Activated CD8-positive, alpha-beta memory T cell treated with anti-CD3 and anti-CD28 coated beads, Interleukin-2, amount 50 U/mL, for 1 hour (primary cell): Measurements from ENCODE around the gene IMMT.

Source experiments
- DNase-seq: peaks from one replicate; pipeline ENCODE4 v3.0.0-alpha.2; 2020; ENCODE audit errors: extremely low read depth

IMMT gene

DNA sequence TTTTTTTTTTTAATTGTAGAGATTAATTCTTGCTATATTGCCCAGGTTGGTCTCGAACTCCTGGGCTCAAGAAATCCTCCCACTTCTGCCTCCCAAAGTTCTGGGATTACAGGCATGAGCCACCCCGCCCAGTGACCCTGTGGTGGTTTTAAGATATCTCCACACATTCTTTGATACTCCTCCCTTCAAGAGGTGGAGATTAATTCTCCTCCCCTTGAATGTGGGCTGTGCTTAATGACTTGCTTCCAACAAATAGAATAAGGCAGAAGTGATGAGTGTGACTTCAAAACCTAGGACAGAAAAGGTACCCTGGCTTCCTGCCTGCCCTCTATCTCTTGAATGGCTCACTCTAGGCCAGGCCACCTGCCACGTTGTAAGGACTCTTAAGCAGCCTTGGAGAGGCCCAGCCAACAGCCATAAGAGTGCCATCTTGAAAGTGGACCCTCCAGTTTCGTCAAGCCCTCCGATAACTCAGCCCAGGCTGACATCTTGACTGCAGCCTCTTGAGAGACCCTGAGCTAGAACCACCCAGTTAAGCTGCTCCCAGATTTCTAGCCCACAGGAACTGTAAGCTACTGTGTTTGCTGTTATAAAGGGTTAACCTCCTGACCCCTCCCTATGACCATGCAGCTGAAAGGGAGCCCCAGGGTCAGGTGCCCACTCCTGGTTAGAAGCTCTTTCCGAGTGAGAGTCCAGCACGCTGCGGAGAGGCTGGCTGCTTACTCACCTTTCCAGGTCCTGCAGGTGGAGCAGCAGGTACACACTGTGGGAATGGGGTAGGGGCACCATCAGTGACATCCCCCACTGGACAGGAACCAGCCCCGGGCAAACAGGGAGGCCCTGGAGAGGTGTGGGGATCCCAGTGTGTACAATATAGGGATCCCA lies 31.6 kb upstream of the IMMT start:
- no peak for DNase-seq

DNA sequence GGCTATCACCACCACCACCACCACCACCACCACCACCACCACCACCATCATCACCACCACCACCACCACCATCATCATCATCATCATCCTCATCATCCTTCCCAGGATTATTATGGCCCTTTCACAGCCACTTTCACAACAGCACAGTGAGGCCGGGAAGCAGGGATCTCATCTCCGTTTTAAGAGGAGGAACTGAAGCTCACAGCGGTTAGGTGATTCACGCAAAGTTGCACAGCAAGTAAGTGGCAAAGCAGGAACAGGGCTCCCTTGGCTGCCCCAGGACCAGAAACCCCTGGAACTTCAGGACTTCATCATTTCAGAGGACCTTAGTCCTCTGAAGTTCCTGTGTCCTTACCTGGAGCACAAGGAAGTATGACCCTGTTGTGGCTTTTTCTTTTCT lies 30.8 kb upstream of the IMMT start:
- DNase-seq, result no peak

DNA sequence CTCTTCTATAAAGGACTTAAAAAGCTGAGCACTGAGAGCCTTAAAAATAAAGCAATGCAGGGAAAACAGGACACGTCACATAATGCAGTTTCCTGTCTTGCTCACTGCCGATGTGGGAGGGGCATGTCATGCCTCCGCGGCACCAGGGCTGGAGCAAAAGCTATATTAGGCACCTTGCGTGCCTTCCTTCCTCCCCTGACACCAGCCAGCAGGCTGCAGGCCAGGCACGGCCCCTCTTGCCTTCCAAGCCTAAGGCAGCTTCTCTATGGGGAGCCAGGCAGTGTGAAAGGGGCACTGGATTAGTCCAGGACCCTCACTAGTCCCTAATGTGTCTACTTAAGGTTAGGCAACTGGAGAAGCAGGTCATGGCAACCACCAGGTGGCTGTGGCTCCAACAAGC lies 30.3 kb upstream of the IMMT start:
- no peak for DNase-seq

DNA sequence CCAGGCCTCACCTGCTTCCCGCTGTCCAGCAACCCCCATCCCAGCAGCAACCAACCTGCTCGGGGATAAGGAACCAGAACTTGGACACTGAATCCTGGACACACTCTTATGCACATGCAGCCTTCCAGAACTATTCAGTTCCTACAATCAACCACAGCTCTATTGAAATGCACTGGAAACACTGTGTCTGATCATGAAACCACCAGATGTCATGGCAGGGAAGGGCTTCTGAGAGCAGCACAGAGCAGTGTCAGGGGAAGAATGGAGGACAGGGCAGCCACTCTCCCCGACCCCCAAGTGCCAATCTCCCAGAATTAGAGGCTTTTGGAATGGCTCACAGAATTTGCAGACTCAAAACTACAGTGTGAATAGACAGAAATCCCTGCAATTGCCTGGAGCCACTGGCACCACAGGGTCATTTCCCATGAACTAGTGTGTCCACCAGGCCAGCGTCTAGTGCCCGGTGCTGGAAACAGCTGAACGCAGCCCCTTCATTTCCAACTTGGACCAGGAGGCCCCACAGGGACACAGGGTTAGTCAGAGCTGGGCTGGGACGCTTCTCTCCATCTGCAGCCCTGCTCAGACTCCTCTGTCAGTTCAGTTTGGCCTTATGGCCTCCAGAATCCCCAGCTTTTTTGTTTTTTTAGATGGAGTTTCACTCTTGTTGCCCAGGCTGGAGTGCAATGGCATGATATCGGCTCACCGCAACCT lies 29.5 kb upstream of the IMMT start:
- no peak for DNase-seq

DNA sequence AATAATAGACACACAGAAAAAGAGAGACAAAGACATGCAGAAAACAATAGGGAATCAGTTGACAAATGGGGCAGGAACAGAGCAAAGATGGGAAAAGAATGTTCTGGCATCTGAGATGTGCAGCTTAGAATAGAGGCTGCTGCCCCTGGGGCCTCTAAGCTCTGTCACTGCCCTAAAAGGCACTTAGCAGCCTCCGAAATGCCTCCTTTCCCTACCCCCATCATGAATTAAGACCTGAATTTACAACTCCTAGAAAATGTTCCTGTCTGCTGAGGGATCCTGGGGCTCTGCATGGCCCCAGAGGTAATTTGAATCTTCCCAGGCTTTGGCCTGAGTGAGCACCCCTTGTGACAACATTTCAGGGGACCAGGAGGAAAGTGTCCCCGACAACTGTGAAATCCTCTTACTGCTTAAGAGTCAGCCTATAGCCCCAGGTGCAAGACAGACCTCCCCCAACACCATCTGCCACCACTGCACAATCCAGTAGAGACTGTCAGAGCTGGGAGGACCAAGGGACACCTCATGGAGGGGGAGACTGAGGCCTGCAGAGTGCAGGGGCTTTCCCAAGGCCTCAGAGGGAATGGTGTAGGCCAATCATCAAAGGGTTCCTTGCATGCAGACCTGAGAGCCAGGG lies 28.8 kb upstream of the IMMT start:
- DNase-seq, result no peak

DNA sequence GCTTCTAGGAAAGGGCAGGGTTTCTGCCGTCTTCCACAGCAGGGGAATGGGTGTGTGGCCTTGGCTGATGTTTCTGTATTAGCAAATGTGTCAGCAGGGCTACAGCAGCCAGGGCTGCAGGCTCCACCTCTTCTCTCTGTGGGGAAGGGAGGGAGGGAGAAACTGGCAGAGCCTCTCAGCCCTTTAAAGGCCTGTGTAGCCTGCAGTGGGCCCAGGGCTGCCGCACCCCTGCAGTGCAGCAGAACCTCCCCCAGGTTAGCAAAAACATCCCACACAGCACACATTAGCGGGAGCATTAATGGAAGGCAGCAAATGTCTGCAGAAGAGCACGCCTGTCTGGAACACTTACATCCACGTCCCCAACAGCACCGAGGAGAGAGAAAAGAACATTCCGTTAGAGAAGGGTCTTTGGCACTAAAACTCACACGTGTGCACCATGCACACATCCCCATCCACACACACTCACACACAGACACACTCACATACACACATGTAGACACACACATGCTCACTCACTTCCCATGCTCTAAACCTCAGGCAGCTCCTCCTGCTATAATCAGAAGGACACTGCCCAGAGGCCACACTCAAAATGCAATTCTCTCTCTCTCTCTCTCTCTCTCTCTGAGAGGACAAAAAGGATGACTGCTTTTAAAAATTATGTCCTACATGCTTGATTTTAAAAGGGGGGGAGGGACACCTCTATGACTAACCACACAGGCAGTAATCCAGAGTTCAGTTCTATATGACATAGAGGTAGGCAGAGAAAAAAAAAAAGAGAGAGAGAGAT lies 28.1 kb upstream of the IMMT start:
- no peak for DNase-seq

DNA sequence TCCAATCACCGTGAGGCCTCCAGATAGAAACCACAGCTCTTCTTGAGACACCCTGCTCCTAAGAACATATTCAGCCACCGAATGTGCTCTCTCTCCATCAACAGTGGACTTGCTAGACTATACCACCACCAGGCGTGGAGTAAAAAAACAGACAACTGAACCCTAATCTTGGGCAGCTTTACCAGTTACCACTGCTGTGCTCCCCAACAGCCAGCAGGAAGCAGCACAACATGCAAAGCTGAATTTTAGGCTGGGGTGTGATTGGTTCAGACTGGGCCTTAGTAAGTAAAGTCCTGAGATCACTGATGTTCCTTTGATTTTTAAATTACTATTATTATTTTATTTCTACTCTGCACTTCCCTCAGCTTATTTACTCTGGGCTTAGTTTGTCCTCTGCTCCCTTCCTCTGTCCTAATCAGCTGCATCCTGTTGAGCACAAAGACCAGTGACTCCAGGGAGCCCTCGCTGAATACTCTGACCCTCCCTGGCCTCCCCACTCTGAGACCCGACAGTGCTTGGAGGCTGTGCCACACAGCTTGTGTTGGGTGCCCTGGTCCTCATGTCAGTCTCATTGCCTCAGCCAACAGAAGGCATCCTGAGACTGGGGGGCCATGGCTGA lies 25.9 kb upstream of the IMMT start:
- no peak for DNase-seq

DNA sequence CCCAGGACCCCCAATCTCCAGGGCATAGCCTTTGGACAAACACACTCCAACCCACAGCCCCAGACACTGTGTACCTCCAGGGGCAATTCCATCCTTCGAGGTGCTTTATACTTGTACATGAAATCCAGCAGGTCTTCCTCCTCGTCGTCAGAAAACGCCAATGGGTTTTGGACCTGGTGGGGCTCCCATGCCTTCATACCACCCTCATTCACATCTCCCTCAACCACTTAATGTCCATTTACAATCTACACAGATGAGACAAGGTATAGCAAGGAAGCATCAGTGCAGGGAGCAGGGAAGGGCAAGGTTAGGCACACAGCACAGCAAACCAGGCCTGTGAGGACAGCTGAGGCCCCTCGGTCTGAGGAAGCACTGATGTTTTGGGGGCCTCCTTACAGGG lies 24.6 kb upstream of the IMMT start:
- DNase-seq, result no peak

DNA sequence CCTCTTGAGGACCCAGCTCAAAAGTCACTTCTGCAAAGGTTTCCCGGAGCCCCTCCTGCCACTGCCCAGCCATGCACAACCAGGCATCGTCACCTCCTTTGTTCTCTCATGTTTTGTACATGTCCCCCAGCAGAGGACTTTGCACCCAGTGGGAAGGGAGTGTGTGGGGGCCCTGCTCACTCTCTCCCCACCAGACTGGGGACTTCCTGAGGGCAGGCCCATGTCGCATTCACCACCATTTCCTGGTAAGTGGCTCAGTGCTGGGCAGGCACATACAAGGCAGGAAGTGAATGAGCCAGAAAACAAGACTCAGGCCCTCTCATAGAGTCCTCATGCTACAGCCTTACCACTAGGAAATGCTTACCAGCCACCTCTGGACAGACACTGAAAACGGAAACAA lies 22.9 kb upstream of the IMMT start:
- no peak for DNase-seq

DNA sequence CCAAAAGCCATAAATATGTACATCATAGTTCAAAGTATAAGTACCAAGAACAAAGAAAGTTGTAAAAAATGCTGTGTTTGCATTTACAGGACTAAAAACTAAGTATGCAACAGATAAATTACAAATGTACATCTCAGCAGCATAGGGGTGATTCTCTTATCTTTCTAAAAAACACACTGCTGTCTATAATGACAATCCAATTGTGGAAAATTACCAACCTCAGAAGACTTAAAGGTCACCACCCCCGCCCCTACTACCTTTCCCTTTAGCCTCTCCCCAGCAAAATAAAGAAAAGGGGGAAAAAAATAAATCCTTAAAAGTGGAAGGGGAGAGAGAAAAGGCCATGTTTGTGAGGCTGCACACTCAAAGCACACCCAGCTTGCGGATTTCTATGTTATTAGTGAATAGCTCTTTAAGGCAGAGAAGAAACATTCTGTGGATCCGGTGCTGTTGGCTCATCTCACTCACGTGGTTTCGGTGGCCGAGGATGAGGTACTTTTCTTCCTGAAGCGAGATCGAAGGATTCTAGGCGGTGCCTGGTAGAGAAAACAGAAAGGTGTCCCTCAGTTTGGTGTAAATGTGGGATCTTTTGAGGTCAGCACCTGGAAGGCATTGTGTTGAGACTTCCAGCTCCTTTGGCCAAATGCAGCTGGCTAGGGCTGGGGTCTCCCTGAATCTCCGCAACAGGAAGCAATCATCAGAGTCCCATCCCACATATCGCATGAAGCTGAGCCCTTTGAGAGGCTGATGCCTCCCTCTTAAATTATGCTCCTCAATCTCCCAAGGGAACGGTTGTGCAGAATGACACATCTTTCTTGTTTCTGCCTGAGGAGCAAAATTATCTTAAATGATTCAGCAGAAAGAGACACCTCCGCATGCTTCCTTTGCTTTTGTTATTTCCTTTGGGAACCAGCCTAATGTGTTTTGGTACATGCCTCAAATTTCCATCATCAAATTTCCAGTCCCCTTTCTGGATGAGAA lies 21.6 kb upstream of the IMMT start:
- no peak for DNase-seq

DNA sequence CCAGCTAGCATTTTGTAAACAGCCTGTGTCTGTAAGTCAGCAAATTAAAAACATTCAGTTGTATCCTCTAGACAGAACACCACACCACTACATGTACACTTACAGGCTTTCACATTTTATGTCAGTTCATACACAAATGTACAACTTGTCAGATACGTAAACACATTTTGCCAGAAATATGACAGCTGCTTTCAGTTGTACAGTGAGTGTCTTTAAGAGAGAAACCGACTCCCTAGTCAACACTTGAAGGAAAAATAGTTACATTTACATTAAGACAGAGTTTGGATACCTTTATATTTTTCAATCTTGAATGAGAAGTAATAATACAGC lies 19.2 kb upstream of the IMMT start:
- DNase-seq, result no peak

DNA sequence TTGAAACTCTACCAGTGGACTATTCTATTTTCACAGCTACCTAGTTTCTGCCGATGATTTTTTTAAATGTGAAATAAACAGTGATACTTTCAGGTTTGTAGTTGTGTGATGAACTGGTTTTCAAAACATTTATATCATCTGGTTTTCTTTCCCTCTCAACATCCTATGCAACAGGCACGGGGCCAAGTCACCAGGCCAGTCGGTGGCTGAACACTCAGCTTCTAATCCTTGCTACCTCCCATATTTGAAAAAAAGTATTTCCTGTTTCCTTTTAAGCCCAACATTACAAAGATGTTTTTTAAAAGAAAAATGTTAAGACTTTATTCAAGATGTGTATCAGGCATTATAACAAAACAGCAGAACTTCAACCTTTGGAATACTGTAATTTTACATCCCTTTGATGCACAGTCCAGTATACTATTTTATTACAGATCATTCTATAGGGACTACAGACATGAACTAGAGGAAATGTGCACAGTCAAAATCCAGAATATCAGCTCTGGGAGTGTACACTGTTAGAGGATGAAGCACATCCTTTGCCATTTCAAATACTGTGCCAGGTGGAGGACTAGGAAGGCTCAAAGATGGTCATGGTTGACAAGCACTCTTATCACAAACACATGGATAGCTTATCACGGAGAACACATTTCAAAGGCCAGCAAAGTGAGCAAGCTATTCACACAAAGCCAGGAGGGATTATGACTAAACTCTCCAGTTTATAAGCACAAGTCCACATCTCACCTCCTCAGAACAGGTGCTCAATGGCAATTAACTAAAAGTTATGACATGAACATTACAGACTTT lies 18.6 kb upstream of the IMMT start:
- no peak for DNase-seq

DNA sequence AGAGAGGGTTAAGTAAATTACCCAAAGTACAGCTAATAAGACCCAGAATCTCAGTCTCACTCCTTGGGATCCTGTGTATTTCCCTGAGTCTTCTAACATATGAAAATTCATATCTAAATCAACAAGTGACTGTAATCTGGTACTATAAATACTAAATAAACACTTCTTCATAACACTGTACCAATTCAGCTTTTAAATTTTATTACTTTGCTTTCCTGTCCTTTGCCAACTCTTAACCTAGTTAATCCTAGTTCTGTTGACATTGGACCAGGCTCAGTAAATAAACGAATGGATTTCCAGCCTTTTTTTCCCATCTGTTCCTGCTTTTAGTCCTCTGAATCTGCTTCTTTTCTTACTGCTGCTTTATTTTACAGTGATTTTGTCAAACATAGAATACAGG lies 17.8 kb upstream of the IMMT start:
- DNase-seq, result no peak

DNA sequence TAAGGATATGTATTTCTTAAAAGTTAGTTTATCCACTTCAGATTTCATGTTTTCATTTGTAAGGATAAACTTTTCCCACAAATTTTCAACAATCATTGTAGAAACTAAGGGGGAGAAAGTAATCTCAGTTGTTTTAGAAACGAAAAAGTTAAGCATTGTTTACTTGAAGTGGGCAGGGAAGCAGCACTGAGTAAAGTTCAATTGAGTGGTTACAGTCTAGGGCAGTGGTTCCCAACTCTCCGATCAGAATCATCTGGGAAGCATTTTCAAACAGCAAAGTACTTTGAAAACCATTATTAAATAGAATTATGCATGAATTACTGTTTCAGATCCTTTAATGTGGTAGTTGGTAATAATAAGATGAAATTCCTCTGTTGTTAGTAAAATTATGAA lies 16.5 kb upstream of the IMMT start:
- DNase-seq, result no peak

DNA sequence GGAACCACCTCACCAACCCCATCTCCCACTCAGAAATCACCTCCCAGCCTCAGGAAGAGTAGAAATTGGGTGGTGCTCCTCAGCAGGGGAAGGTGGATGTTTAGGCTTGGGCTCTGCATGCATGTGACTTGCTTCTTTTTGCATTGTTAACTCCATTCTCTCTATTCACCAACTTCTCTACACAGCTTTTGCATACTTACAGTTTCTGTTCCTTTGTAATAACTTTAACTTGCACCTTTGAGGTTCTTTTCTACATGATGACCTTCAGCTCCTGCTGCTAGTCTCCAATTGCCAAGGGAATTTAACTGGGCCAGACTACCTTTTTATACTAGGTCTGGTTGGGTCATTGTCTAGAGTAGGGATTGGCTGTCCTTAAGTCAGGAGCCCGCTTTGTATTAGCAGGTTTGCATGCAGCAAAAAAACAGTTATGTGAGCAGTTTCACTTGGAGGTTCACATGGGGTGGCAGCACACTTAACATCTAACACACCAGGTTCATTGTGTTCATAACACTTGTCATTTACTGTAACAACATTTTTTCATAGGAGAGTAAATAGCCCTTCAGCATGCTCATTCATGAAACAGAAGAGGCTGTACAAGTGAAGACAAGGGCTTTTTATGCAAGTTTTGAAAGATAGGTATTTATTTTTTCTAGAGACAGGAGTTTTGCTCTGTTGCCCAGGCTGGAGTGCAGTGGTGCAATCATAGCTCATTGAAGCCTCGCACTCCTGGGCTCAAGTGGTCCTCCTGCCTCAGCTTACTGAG lies 16.0 kb upstream of the IMMT start:
- DNase-seq, result no peak

DNA sequence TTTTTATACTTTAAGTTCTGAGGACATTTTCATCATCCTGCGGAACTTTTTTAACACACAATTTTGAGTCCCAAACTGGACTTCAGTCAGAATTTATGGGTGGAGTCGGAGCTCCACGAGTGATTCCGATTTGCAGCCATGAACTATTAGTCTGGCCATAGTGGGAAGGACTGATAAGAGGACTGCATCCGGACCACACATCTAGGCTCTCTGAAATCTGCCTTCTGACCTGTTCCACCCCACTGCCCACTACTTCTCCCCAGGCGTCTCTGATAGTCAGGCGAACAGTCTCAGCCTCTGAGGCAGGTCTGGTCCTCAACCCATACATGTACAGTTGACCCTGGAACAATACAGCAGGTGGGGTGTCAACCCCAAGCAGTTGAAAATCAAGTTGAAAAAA lies 9.2 kb upstream of the IMMT start:
- DNase-seq, result no peak

DNA sequence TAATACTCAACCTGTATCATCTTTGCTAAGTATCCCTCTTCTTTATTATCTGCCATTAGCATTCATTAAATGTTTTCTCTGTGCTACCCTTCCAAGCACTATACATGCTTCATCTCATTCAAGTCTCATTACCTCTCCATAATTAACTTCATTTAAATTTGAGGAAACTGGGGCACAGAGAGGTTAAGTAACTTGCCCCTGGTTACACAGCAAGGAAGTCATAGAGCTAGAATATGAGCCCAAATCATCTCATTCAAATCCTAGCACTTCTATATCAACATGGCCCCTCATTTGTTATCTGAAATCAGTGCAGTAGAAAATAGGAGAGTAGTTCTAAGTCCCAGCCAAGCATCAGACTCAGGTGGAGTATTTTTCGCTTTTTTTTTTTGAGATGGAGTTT lies 8.4 kb upstream of the IMMT start:
- no peak for DNase-seq

DNA sequence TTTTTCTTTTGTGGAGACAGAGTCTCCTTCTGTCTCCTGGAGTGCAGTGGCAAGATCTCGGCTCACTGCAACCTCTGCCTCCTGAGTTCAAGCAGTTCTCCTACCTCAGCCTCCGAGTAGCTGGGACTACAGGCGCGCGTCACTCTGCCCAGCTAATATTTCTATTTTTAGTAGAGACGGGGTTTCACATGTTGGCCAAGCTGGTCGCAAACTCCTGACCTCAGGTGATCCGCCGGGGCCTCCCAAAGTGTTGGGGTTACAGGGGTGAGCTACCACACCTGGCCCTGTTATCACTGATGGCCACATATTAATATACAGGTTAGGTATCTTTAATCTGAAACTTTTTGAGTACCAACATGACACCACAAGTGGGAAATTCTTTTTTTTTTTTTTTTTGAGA lies 7.4 kb upstream of the IMMT start:
- no peak for DNase-seq

DNA sequence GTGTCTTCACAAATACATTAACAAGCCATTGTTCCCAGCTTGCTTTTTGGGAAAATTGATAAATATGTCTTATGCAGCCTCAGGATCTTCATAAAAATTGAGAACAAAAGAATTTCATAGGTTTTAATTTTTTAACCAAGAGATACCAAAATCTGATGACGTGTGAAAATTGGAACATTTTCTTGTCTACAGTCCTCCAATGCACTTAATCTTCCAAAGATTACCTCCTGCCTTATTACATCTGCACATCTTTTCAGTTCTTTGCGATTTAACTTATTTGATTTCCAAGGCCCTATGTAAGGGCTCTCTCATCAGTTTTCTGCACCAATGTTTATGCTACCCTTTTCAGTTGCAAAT lies 7.1 kb upstream of the IMMT start:
- DNase-seq, result no peak
